Measurements from ENCODE around the gene ADARB2. TPM values are rescaled to one million over a fixed set of nuclear protein-coding genes. Genes with fewer than 3 reads are reported as not detected.

The ADARB2 gene
- total RNA-seq, 1 donor from 2014 or later, result not detected

DNA sequence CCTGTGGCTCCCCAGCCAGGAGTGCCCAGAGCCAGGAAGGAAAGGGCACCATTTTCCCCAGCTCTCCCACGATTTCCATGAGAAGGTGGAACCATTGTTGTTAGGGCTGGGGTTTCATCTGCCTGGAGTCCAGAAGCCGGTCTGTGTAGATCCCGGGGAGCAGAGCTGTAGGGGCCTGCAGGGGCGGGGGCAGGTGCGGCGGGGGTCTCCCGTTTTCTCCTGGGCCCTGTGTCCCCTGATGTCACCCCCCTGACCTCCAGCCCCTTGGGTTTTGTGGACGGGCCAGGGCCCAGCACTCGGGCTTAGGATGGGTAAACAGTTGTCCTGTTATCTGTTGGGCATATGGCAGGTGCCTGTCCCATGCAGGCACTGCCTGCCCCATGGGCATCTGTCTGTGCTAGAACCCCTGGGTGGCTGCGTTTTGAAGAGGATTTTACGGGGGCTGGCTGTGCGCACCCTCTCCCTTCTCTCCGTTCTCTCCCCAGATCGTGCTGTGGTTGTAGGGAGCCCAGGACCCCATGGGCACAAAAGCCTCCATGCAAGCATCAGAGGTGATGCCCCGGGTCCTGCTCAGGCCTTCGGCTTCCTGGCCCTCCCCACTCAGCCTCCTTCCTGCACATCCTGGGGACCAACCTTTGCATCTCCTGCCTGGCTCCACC, 522.3 kb downstream of the ADARB2 start:
- DNase-seq, result no peak

DNA sequence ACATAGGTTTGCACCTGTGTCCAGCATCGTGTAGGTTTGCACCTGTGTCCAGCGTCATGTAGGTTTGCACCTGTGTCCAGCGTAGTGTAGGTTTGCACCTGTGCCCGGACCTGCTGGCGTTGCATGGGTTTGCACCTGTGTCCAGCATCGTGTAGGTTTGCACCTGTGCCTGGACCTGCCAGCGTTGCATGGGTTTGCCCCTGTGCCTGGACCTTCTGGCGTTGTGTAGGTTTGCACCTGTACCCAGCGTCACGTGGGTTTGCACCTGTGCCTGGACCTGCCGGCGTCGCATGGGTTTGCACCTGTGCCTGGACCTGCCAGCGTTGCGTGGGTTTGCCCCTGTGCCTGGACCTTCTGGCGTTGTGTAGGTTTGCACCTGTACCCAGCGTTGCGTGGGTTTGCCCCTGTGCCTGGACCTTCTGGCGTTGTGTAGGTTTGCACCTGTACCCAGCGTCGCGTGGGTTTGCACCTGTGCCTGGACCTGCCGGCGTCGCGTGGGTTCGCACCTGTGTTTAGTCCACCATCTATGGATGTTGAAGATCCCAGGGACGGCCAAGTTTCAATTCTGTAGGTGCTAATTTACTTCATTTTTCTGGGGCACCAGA, 523.2 kb downstream of the ADARB2 start:
- no peak for DNase-seq

DNA sequence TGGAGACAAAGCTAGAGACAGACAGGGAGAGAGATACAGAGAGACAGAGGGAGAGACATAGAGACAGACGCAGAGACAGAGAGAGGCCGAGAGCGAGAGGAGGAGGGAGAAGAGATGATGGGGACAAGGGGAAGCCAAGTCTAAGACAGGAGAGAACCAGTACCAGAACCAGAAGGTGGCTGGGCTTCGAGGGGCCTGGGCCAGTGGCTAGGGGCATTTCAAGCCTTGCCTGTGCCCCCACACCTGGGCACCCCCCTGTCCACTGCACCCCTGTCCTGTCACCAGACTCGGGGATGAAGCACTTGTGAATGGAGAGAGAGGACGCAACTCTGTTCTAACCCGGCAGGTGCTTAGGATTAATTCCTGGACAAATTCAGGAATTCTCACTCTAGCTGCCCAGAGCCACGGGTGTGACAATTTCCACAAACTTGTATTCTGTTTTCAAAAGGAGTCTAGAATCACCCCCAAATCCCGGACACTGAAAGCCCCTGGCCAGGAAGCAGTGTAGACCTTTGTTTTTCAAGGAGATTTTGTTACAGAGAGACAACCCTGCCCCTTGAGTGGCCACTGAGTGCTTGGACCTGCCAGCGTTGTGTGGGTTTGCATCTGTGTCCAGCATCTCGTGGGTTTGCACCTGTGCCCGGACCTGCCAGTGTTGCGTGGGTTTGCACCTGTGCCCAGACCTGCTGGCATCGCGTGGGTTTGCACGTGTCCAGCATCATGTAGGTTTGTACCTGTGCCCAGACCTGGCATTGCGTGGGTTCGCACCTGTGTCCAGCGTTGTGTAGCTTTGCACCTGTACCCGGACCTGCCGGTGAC, 523.9 kb downstream of the ADARB2 start:
- DNase-seq, result no peak

DNA sequence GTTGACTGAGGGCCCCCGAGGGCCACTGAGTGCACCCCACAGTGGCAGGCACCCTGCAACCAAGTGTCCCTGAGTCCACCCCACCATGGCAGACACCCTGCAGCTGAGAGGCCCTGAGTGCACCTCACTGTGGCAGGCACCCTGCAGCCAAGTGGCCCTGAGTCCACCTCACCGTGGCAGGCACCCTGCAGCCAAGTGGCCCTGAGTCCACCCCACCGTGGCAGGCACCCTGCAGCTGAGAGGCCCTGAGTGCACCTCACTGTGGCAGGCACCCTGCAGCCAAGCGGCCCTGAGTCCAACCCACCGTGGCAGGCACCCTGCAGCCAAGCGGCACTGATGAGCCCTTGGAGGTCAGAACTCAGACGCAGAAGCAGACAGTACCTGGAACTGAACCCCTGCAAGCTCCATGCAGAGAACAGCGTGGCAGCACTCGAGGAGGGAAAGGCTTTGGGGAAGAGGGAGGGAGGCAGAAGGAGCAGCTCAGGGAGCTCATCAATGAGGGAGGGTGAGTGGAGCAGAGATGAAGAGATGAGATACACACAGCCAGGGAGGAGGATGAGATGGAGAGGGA, 524.7 kb downstream of the ADARB2 start:
- DNase-seq, result no peak

DNA sequence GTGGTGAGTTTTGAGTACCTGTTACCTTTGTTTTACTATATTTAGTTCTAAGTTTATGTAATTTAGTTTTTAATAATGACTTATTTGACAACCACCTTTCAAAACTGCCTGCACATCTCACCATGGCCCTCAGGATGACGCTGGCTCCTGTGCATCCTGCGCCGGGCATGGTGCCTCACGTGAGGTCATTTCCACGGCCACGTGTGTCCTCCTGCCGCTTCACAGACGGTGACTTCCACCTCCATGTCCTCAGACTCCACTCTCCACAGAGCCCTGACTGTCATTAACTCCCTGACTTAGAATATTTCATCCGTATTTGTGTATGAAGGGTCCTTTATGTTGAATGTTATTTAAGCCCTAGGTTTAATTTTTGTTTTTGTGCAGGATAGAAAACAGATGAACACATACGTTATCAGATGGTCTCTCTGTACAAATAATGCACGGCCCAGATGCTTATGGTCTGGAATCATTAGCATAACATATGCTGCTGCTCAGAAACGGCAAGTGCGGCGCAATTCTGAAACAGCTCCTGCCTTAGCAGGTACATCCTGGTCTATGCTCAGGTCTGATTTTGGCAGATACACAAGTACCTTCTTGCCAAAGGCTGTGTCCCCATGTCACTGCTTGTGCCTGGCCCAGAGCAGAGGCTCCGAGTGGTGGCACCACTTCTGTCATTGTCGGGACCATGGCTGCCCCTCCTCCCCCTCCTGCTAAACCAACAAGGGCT, 525.3 kb downstream of the ADARB2 start:
- DNase-seq, result no peak

DNA sequence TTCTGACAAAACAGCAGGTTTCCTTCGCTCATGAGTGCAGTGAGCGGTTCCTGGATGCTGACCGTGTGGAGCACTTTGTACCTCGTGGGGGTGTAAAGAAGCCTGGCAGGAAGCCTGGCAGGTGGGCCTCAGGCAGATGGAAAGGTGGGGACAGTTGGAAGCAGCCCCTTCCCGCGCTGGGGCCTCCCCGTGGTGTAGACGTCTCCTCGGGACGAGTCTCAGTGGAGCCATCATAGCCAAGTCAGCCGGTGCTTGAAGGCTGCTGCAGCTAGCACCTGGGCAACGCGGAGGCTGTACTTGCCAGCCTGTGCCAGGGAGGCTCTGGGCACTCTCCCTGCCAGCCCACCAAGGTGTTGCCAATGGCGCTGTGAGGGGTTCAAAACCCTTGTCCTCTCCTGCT, 526.7 kb downstream of the ADARB2 start:
- no peak for DNase-seq

DNA sequence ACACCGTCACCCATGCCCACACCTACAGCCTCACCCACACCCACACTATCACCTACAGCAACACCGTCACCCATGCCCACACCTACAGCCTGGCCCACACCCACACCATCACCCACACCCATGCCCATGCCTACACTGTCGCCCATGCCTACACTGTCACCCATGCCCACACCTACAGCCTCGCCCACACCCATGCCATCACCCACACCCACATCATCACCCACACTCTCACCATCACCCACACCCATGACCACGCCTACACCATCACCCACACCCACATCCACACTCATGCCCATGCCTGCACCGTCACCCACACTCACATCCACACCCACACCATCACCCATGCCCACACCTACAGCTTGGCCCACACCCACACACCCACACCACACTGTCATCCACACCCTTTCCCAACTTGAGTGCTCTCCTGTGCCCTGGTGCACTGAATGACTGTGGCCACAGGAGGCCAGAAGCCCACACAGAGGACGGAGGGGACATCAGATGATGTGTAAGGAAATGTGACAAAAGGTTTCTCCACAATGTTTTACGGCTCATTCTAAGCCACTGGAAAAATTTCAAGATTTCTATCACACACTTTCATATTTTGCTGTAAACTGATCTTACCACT, 527.9 kb downstream of the ADARB2 start:
- DNase-seq, result no peak

DNA sequence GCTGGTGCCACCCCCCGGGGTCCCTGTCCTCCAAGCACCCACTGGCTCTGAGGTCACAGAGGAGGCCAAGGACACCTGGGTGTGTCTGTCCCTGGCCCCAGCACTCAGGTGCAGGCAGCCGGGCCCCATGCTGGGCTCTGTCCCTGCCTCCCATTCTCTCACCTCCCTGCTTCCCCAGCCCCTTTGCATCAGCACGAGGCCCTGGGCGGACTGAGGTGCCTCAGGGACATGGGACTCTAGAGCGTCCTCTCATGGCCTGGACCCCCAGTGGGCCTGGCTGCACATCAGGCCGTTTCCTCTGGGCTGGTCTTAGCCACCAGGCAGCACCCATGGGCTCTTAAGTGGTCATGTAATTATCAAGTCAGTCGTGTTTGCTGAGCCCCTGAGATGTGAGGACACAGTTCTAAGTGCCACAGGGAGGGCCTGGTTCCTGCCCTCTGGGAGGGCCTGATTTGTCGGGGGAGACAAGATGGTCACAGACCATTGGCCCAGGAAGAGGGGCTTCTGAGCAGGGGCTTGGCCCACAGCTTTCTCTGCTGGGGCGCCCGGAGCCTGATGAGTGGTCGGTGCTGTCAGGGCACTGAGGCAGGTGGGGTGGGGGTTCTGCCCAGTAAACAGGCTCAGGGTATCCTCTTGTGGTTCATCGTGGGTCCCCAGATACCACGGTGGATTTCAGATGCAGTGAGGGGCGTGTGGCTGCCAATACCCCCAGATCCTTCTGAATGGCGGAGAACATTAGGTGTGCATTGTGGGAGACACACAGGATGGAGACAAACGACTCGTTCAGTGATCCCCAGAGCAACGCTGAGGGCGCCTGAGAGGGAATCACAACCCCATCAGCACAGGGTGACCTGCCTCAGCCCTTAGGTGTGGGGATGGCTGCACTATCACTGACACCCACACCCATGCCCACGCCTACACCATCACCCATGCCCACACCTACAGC, 528.7 kb downstream of the ADARB2 start:
- no peak for DNase-seq

DNA sequence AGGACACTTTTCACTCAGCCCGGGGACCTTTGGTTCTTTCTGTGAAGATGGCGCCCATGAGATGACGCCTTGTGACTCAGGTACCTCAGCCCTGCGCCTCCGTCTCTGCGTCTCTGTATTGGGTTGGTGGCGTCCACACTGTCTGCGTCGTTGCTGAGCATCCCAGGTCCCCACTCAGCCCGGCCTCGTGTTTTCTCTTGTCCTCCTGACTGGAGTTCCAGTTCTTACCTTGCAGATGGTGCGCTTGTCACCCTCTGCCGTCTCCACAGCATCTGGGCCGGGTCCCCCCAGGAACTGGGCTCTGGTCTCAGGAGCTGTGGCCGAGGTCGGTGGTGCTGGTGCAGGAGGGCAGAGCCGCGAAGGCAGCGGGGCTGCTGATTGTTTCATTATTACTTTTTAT, 530.7 kb downstream of the ADARB2 start:
- DNase-seq, result no peak

DNA sequence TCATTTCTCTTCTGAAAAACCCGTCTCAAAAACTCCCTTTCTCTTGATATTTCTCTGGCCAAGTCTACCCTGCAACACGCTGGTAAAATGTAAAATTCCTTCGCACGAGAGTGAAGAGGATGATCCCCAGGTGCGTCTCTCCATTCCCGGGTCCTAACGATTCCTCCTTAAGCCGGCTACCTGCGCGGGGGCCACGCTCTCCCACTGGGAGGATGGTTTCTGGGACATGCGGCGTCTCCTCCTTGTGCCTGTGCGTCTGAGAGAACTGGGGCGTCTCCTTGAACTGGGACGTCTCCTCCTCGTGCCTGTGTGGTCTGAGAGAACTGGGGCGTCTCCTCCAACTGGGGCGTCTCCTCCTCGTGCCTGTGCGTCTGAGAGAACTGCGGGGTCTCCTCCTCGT, 531.2 kb downstream of the ADARB2 start:
- DNase-seq, result no peak

DNA sequence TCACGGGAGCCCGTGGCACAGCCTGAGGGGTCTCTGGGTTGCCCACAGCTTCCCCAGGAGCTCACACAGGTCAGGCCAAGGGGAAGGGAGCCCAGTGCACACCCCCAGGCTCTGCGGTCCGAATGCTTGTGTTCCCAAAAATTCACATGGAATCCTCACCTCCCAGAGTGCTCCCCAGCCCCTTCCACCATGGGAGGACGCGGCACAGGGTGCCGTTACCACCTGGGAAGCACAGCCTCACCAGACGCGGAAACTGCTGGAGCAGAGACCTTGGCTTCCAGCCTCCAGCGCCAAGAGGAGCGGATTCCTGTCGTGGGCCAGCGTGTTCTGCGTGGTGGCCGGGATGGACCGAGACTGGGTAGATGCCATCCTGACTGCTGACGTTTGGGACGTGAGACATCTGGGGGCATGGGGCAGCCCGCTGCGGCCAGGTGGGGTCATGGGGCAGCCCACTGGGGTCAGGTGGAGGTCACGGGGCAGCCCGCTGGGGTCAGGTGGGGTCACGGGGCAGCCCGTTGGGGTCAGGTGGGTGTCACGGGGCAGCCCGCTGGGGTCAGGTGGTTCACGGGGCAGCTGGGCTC, 531.8 kb downstream of the ADARB2 start:
- no peak for DNase-seq

DNA sequence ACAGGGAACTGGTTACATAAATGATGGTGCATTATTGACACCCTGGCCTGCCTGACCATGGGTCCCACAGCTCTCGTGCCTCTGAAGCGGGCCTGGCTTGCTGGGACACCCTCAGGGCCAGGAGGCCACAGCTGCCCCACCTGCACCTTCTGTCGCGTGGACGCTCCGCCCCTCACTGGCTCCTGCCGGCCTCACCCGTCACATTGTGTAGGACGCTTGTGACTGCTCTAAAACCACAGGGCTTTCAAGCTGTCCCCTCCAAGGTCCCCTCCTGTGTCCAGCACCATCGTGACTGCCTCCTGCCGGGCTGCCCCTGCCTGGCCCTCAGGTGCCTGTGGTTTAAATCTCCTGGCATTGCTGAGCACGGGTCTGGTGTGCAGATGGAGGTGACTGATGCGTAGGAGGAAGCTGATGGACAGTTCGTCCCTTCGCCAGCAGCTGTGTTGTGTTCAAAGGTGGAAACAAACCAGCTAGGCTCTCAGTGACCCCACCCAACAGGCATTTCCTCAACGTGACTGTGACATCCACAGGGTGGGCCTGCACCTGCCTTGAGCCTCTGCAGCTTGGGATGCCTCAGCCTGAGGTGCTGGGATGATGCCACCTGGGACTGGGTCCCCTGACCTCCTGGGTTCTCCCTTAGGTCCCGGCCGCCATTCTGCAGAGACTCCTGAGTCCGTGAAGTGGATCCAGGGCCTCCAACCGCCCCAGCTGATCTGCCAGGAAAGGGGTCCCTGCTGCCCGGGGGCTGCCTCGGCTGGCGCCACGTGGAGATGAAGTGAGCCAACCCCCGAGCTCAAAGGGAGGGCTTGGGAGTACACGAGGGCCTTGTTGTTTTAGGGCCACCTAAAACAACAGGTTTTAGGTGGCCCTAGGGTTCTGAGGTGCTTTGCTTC, 532.6 kb downstream of the ADARB2 start:
- no peak for DNase-seq

DNA sequence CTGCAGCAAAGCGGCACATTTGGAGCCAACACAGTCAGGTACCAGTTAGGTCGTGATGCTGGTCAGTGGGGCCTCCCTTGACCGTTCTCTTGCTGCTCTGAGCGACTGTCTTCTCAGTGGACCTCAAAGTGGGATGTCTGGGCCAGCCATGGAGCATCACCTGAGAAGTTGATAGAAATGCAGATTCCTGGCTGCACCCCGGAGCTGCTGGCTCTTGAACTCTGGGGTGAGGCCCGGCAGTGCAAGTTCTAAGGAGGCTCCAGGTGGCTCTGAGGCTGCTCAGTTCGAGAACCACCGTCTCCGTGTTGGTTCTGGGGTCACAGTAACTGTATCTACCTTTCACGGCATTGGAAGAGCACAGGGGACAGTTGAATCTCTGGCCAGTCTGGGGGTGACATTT, 533.6 kb downstream of the ADARB2 start:
- DNase-seq, result no peak

DNA sequence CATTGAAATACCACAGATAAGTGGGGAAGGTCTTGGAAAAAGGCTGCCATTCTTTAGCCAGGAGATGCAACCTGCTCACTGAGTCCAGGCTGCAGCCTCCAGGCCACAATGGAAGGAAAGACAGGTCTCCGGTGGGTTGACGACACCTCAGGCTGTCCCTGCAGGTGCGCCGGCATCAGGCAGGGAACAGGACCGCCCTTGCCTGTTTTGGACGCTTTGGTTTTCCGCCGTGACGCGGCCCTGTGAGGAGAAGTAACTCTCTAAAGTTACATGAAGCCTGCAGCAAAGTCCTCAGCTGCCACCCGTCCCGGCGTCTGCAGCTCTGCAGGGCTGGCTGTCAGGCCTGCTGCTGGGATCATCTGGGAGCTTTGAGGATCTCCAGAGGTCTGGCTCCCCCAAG, 534.1 kb downstream of the ADARB2 start:
- no peak for DNase-seq

DNA sequence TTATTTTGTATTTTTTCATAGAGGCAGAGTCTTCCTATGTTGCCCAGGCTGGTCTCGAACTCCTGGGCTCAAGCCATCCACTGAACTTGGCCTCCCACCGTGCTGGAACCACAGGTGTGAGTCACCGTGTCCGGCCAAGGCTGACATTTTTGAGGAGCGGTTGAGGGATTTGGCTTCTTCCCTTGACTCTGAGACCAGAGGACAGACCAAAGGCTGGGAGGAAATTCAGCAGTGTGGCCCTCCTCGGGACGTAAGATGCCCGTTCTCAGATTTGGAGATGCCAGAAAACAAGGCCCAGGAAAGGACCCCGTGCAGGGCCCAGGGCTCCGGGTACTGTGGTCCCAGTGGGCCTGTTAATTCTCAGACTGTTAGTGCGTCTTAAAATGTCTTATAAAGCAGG, 535.0 kb downstream of the ADARB2 start:
- no peak for DNase-seq

DNA sequence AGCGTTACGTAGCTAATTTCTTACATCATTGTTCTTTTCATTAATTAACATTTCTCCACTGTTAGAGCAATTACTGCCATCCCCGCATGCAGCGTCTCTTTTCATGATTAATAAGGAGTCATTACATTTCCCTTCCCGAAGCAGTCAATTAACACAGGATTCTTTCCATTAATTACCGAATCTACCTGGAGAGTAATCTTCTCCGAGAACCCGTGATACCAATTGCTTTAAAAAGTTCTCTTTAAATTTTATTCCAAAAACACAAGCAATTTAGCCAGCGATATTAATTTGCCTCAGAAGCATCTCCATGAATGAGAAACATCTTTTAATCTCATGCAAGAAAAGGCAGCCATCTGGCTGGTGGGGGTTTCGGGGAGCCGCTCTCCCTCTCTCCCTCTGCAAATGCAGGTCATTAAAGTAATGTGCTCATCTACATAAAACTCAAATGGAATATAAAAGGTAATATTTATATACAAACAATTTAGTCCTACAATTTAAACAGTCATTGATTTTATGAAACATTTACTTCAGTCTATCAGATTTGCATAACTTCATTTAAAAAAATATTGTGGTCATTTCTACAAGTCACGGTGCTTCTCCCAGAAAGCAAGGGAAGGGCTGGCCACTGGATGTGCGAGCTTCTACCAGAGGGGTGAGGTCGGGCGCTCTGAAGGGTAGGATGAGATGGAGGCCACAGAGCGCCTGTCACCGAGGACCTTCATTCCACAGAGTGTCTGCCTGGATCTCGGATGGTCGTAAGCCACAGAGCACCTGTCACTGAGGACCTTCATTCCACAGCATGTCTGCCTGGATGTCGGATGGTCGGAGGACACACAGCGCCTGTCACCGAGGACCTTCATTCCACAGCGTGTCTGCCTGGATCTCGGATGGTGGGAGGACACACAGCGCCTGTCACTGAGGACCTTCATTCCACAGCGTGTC, 536.2 kb downstream of the ADARB2 start:
- no peak for DNase-seq

DNA sequence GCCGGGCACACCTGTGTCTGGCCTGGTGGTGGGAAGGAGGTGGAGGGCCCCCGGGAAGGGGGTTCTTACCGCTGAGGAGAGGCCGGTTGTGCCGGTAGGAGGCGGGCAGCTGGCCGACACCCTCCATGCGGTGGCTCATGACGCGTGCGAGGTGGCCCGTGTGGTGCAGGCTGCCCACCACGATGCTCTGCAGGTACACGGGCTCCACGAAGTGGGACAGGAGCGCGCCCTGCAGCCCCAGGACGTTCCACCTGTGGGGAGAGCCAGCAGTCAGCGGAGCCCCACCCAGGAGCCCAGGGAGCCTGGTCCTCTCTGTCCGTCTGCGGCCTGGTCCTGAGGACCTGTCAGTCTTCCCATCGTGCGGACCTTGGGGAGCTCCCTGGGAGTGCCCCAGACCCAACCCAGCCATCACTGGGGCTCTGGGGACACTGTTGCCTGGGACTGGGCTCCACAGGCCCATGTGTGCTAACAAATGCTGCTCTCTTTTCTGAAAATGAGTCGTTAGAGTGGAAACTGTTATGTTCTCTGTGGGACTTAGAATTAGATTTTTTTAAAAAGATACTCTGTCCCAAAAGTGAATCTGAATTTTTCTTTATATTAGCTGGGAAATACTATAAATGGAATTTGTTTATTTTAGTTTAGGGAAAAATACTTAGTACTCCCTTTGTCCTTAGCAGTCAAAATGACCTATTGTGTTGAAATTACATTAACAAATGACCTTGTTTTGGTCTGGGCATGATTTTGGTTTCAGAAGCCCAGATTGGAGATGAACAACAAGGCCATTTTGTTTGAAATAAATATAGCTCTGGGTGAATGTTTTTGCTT, 537.2 kb downstream of the ADARB2 start:
- DNase-seq, result no peak

DNA sequence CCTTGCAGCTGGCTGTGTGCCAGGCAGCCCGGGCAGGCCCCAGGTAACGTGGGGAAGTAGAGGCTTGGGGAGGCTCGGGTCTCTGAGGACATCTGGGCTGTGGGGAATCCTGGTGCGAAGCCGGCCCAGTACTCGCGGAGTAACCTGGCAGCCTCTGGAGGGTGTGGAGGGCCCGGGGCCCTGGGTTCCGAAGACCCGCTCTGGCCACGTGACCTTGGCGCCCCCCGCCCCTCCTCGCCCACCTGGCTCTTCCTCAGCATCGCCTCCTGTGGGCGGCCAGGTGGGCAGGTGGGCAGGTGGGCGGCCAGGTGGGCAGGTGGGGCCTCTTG, 538.0 kb downstream of the ADARB2 start:
- DNase-seq, result no peak

Data from dermis blood vessel endothelial cell (primary cell).